Measurements from ENCODE around the gene MEGF11. TPM values are rescaled to one million over a fixed set of nuclear protein-coding genes. Genes with fewer than 3 reads are reported as not detected.
A peak's percentile ranks its signal among the peaks of the same experiment; 100 is the strongest.

MEGF11 gene
- total RNA-seq, 1 experiment from 2014 or later: 0.37 TPM

DNA sequence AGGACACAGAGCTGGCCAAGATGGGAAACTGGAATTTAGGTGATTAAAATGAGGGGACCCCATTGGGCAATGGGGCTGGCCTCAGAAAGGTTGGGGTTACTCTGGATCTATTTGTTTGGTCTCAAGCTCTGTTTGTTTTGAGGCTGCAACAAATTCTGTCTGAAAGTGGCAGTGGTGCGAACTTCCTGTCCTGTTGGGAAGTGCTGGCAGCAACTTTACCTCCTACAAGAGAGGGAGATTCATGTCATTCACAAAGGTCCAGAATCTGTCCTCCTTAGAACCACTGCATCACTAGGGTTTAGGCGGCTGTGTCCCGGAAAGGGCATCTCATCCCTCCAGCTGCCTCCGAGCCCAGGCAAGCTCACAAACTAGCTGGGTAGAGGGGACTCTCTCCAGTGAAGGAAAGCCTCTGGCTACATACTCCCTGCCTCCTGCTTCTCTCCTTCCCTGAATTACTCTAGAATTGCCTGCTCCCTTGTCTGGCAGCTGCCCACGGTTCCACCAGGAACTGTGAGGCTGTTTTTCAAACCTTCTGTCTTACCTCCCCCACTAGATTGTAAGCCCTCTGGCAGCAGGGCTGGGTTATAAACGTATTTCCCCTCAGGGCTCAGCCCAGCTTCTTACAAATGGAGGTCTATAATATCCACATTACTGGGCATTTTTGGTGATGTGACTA is 23.6 kb downstream of the MEGF11 start:
- no peak for DNase-seq (ENCODE audit: low read depth, low spot score)
- in situ Hi-C loops (cut with HindIII; ENCODE audit: low pct_unique_long_range_greater_than_20kb, low sequenced_read_pairs): no loop called here

DNA sequence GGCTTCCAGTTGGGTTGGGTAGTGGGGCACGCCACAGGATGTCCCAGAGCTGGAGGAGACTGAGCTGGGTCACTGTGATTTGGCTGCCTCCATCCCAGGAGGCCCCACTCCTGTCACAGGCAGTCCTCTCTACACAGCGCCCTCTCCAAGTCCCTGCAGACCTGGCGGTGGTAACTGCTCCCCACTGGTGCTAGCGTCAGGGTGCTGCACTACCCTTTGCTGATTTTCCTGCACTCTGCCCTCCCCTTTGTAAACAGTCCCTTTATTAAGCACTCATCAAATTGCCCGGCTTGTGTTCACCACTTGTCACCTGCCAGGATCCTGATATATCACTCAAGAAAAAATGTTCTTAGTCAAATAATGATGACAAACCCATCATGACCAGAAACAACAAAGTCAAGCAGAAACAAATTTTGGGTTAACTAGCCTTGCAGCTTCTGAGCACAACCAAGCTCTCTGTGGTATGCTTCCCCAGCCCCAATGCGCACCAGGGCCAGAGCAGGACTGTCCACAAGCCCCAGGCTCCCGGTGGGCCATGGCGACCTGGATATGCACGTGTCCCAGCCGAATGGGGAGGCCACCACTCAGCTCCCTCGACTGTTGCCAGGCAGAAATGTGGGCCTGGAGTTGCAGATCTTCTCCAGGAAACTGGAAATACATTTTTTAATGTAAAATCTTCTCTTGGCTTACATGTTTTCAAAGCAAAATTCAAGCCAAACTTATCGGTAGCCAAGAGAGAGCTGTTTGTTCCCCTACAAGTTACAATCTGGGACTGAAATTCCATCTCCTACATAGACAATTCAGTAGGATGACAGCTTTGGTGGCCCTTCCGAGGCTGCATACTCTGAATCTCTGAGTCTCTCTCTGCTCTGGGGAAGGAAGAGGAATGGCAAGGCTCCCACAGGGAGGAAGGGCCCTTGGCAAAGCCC is 24.5 kb downstream of the MEGF11 start:
- DNase-seq (ENCODE audit: low read depth, low spot score): no peak
- in situ Hi-C loops (cut with HindIII; ENCODE audit: low pct_unique_long_range_greater_than_20kb, low sequenced_read_pairs): no loop called here

DNA sequence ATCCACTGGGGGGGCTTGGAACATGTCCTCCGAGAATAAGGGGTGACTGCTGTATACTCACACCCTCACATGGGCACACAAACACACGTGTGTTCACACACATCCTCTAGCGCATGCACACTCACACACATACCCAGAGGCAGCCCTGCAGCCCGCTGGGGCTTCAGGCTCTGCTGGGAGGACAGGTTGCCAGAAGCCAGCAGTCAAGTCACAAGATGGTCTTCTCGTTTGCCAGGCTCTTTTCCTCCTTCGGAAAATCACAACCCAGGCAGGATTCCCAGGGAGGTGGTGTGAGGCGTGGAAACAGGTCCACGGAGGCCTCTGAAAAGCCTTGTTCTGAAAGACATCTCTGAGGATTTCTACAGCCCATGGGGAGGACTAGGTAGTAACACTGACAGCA is 26.8 kb downstream of the MEGF11 start:
- no peak for DNase-seq (ENCODE audit: low read depth, low spot score)
- in situ Hi-C loops (cut with HindIII; ENCODE audit: low pct_unique_long_range_greater_than_20kb, low sequenced_read_pairs): no loop called here

DNA sequence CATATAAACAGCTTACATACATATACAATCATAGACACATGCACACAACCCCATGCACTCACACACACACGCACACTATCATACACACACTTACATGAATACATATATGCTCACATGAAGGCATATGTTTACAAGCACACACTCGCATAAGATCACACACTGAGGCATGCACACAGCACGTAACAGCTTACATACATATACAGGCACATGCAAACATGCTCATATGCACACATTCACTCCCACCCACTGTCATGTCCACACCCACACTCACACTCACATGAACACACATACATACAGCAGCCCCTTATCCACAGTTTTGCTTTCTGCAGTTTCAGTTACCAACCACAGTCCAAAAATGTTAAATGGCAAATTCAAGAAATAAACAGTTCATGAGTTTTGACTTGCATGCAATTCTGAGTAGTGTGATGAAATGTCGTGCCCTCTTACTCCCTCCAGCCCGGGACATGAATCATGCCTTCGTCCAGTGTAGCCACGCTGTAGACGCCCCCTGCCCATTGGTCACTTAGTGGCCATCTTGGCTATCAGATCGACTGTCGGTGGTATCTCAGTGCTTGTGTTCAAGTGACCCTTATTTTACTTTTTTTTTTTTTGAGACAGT is 27.8 kb downstream of the MEGF11 start:
- in situ Hi-C loops (cut with HindIII; ENCODE audit: low pct_unique_long_range_greater_than_20kb, low sequenced_read_pairs): no loop called here
- DNase-seq (ENCODE audit: low read depth, low spot score): no peak

DNA sequence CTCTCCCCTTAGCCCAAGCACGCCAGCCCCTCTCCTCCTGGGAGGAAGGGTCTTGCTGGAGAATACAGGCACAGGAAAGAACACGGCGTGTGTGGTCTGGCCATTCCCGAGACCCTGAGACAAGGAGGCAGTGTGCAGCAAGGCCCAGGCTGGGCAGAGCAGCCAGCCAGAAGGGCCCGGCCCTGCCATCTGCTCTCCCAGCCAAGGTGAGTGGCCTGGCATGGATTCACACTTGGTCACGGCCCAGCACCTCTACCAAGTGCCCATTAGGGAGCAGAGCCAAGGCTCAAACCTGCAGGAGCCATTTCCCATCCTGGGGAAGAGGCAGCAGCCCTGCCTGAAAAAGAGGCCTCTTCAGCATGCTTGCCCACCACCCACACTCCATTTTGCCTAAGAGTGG is 28.6 kb downstream of the MEGF11 start:
- DNase-seq (ENCODE audit: low read depth, low spot score): no peak
- in situ Hi-C loops (cut with HindIII; ENCODE audit: low pct_unique_long_range_greater_than_20kb, low sequenced_read_pairs): no loop called here

DNA sequence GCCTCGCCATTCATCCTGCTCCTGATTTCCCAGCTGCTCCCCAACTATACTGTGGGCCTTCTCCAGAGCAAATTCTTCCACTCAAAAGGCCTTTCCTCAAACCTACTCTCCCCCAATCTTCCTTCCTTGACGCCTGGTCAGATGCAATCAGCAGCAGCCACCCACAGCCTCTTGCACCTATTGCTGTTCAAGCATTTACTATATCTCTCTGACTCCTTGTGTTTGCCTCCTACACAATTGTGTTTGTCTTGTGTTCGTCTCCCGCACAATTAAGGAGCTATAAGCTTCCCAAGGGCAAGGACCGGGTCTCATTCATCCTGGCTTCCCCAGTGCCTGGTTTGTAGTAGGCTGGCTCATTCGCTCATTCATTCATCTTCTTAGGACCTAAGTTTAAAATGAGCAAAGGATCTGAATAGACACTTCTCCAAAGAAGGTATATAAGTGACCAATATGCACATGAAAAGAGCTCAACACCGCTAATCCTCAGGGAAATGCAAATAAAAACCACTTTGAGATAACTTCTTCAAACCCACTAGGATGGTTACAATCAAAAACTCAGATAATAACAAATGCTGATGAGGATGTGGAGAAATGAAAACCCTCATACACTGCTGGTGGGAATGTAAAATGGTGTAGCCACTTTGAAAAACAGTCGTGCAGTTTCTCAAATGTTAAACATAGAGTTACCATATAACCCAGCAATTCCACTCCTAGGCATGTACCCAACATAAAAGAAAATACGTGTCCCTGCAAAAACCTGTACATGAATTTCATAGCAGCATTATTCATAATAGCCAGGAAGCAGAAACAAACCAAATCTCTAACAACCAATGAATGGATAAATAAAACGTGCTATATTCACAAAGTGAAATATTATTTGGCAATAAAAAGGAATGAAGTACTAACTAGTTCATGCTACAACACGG is 31.0 kb downstream of the MEGF11 start:
- in situ Hi-C loops (cut with HindIII; ENCODE audit: low pct_unique_long_range_greater_than_20kb, low sequenced_read_pairs): no loop called here
- no peak for DNase-seq (ENCODE audit: low read depth, low spot score)

DNA sequence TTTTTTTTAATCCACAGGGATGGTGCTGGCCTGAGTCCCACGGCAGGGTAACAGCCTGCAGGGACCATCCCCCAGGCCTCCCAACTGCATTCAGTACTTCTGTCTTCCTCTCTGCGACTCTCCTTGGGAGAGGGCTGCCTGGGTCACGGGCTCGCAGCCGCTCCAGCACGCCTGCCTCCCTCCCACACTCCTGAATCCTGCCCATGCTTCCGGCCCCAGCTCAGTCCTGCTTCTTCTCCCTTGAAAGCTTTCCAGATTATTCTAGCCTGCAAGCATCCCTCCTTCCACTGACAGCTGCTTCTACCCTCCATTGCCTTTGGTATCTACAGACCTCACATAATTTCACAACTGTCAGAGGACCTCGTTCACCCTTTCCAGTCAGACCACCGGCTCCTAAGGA is 32.4 kb downstream of the MEGF11 start:
- in situ Hi-C loops (cut with HindIII; ENCODE audit: low pct_unique_long_range_greater_than_20kb, low sequenced_read_pairs): no loop called here
- no peak for DNase-seq (ENCODE audit: low read depth, low spot score)

DNA sequence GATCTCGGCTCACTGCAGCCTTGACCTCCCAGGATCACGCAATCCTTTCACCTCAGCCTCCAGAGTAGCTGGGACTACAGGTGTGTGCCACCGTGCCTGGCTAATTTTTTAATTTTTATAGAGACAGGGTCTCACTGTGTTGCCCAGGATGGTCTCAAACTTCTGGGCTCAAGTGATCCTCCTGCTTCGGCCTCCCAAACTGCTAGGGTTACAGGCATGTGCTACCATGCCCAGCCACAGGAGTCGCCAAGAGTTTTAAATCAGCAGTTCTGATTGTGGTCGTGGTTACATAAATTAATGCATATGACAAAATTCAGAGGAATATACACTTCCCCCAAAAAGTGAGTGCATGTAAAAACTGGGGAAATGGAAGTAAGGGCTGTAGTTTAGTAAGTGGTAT is 32.9 kb downstream of the MEGF11 start:
- no peak for DNase-seq (ENCODE audit: low read depth, low spot score)
- in situ Hi-C loops (cut with HindIII; ENCODE audit: low pct_unique_long_range_greater_than_20kb, low sequenced_read_pairs): no loop called here

DNA sequence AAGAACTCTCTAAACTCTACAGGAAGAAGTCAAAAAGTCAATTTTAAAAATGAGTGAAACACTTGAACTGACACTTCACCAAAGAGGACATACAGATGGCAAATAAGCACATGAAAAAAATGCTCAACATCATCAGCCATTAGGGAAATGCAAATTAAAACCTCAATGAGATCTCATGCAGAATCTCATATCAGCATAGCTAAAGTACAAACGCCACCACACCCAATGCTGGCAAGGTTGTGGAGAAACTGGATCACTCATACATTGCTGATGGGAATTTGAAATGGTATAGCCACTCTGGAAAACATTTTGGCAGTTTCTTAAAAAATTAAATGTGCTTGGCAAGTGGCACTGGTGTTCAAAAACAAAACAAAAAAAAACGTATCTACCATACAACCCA is 34.2 kb downstream of the MEGF11 start:
- no peak for DNase-seq (ENCODE audit: low read depth, low spot score)
- in situ Hi-C loops (cut with HindIII; ENCODE audit: low pct_unique_long_range_greater_than_20kb, low sequenced_read_pairs): no loop called here

DNA sequence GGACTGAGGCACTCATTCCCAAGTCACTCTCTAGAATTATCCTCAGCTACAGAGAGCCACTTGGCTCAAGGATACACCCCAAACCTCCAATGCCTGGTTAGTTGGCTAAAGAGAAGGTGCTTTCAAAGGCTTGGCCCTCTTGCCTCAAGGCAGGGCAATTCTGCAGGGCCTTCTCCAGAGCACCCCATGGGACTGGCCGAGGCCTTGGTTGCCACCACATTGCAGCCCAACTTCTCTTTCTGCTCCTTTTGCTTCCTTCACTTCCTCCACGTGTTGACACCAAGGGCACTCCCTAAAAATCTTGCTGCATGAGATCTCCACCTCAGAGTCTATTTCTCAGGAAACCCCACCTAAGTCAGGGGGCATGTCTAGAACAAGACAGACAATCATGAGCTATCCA is 36.7 kb downstream of the MEGF11 start:
- no peak for DNase-seq (ENCODE audit: low read depth, low spot score)
- in situ Hi-C loops (cut with HindIII; ENCODE audit: low pct_unique_long_range_greater_than_20kb, low sequenced_read_pairs): no loop called here

DNA sequence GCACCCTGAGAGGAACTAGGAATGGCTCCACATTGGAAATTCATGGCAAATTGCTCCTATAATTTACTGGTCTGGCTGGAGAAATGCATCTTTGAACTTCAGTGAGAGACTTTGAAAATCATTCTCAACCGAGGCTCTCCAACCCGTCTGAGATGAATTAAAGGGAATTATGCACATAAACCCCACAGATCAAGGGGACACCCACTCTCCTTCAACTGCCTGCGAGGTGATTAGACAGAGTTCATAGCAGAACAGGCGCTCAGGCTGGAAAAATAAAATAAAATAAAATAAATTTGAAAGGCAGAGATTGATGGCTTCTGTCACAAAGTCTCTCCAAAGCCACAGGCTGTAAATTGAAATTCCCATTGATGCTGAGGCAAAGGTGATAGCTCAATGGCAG is 37.7 kb downstream of the MEGF11 start:
- no peak for DNase-seq (ENCODE audit: low read depth, low spot score)
- in situ Hi-C loops (cut with HindIII; ENCODE audit: low pct_unique_long_range_greater_than_20kb, low sequenced_read_pairs): no loop called here

DNA sequence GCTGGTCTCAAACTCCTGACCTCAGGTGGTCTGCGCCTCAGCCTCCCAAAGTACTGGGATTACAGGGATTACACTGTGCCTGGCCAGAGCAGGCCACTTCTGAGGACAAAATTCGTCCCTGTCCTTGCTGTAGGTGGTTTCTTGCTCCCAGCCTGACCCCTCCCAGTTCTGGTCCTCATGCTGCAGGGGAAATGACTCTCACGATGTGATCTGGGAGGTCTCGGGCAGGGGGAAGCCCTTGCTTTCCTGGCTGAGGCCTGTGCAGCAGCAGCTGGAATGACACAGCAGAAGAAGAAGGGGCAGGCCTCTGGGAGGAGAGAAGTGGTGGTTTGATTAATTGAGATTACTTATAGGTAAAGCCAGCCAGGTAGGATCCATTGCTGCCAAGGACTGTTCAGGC is 39.3 kb downstream of the MEGF11 start:
- no peak for DNase-seq (ENCODE audit: low read depth, low spot score)
- in situ Hi-C loops (cut with HindIII; ENCODE audit: low pct_unique_long_range_greater_than_20kb, low sequenced_read_pairs): no loop called here

DNA sequence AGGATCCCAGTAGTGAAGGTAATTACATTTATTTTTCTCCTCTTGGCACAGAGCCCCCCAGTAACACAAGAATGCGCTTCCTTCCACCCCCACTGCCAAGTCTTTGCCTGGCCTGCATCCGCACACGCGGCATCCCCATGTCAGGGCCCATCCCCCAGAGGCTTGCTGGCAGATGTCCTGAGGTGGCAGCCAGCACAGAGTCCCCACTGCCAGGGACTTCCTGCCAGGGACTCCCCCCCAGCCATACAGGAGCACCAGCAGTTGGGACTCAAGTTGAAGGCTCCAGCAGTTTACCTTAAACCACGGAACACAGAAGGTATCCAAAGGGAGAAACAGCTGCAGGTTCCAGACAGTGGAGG is 41.0 kb downstream of the MEGF11 start:
- in situ Hi-C loops (cut with HindIII; ENCODE audit: low pct_unique_long_range_greater_than_20kb, low sequenced_read_pairs): no loop called here
- no peak for DNase-seq (ENCODE audit: low read depth, low spot score)

DNA sequence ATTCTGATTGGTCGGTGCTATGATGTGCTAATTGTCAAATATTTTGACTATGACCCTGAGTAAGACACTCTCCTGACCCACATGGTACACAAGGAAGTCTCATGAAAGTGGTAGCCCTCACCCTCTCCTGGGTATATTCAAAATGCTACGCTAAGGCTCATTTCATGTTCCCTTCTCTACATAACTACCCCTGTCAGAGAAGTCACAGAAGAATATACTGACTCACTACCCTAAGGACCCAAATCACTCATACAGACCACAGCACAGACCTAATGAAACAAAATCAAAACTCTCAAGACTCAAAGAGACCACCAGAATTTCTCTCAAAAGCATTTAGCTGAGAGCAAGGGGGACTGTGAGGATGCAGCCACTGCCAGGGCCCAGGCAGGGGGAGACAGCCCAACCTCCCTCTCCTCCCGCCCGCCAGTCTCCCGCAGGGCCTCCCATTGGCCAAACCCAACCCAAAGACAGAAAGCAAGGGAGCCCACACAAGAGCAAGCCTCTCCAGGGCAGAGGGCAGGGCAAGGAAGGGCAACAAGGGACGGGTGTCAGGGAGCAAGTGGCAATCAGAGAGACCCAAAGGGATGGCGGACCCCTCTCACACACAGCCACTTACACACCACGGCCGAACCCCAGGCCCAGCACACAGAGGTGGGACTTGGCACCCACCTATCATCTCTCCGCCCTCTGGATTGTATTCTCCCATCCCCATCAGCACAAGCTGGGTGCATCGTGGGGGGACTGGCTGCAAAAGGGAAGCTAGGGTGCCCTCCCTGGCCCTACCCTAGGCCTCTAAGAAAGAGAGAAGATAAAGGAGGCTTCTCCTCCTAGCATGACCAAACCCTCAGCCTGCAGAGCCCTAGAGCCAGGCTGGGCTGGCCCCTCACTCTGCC is 41.6 kb downstream of the MEGF11 start:
- in situ Hi-C loops (cut with HindIII; ENCODE audit: low pct_unique_long_range_greater_than_20kb, low sequenced_read_pairs): no loop called here
- no peak for DNase-seq (ENCODE audit: low read depth, low spot score)

DNA sequence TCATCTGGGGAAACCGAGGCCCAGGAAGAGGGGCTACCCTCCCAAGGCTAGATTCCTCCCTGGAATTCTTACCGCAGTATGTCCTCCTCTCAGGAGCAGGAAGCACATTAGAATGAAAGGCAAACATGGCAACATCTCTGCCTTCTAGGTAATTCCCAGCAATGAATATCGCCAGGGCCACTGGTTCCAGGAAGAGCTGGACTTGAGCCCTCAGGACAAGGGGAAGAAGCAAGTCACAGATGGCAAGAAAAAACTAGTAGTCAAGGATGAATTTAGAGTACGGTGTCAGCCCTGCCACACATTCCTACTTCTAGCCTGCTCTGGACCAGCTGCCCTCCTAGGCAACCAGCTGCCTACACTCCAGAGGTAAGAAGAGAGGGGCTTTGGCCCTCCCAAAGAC is 42.9 kb downstream of the MEGF11 start:
- no peak for DNase-seq (ENCODE audit: low read depth, low spot score)
- in situ Hi-C loops (cut with HindIII; ENCODE audit: low pct_unique_long_range_greater_than_20kb, low sequenced_read_pairs): no loop called here

DNA sequence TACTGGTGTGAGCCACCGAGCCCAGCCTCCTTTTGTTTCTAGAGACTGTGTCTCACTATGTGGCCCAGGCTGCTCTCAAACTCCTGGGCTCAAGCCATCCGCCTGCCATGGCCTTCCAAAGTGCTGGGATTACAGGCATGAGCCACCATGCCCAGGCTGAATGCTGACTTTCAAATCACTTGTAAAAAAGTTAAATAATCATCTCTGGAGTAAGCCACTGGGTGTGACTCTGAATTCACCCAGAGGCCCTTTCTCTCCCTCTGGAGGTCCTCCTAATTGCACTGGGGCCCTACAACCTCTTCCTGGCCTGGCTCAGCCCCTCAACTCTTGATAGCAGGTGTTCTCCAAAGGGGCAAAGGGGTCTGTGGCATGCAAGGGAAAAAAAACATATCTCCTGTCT is 54.8 kb downstream of the MEGF11 start:
- DNase-seq (ENCODE audit: low read depth, low spot score): no peak
- in situ Hi-C loops (cut with HindIII; ENCODE audit: low pct_unique_long_range_greater_than_20kb, low sequenced_read_pairs): no loop called here

DNA sequence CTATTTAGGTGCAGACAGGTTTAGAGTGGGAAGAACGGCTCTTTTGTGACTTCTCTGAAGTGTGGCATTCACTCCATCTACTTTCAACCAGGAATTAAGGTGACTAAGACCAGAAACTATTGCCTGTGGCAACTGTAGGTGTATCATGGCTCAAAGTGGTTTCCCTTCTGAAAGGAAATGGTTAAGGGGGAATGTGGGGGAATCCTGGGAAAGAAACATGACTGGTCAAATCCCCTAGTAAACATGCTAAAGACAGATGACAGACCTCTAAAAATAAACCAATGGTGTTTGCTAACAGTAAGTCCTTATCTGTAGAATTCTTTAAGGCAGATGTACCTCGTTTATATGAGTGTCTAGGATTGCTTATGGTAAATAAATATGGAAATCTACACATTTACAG is 56.9 kb downstream of the MEGF11 start:
- in situ Hi-C loops (cut with HindIII; ENCODE audit: low pct_unique_long_range_greater_than_20kb, low sequenced_read_pairs): no loop called here
- DNase-seq (ENCODE audit: low read depth, low spot score): peak; percentile 6

All from SK-MEL-5 (cell line).